BLaER1 (cell line): ENCODE measurements around the gene PSD4.

Source experiments
- H3K27ac ChIP-seq: shearing (Covaris generic); formaldehyde crosslinking; 2 replicates; pipeline ENCODE4 v1.8.1; 2022
- H3K27me3 ChIP-seq: shearing (Covaris generic); formaldehyde crosslinking; 2 replicates; pipeline ENCODE4 v1.8.1; 2022
- H3K36me3 ChIP-seq: shearing (Covaris generic); formaldehyde crosslinking; 2 replicates; pipeline ENCODE4 v1.8.1; 2022
- H3K4me1 ChIP-seq: shearing (Covaris generic); formaldehyde crosslinking; 2 replicates; pipeline ENCODE4 v1.8.1; 2022
- H3K4me2 ChIP-seq: shearing (Covaris generic); formaldehyde crosslinking; 2 replicates; pipeline ENCODE4 v1.8.1; 2022
- H3K4me3 ChIP-seq: shearing (Covaris generic); formaldehyde crosslinking; 2 replicates; pipeline ENCODE4 v1.8.1; 2022
- H3K9ac ChIP-seq: shearing (Covaris generic); formaldehyde crosslinking; 2 replicates; pipeline ENCODE4 v1.8.1; 2022
- H3K9me3 ChIP-seq: shearing (Covaris generic); formaldehyde crosslinking; 2 replicates; pipeline ENCODE4 v1.8.1; 2022
- H4K20me1 ChIP-seq: shearing (Covaris generic); formaldehyde crosslinking; 2 replicates; pipeline ENCODE4 v1.8.1; 2022
- Cebpa-rat ChIP-seq: shearing (Covaris generic); IDR thresholded peaks from 2 replicates; pipeline ENCODE4 v1.8.1; 2022

The PSD4 gene

GRCh38 chr2:113183703-113184102 is 9.9 kb downstream of the PSD4 start:
- H3K27me3 ChIP-seq = no peaks in the 10 kb centered on the region
- no peak for TF ChIP-seq Cebpa-rat
- H3K36me3 ChIP-seq = peaks cover 53% of the 10 kb centered on the region
- no peaks in the 10 kb centered on the region for H3K9me3 ChIP-seq
- H3K27ac ChIP-seq = no peak overlapping the region
- H3K9ac ChIP-seq = no peak overlapping the region
- H3K4me3 ChIP-seq = no peak overlapping the region
- H4K20me1 ChIP-seq = peaks cover 80% of the 10 kb centered on the region
- no peak overlapping the region for H3K4me2 ChIP-seq
- peaks cover 42% of the 10 kb centered on the region for H3K4me1 ChIP-seq

GRCh38 chr2:113184531-113185230 is 10.9 kb downstream of the PSD4 start:
- Histone ChIP-seq H3K27ac (no peak overlapping the region), H3K9ac (no peak overlapping the region), H3K4me3 (no peak overlapping the region), H3K27me3 (no peaks in the 10 kb centered on the region), H3K4me2 (no peak overlapping the region), H4K20me1 (peaks cover 70% of the 10 kb centered on the region), H3K4me1 (peaks cover 32% of the 10 kb centered on the region), H3K9me3 (no peaks in the 10 kb centered on the region), H3K36me3 (peaks cover 53% of the 10 kb centered on the region)
- TF ChIP-seq Cebpa-rat = no peak

GRCh38 chr2:113185664-113186432 is 12.1 kb downstream of the PSD4 start:
- Histone ChIP-seq H4K20me1 (peaks cover 67% of the 10 kb centered on the region), H3K4me2 (no peak overlapping the region), H3K9ac (no peak overlapping the region), H3K4me3 (no peak overlapping the region), H3K9me3 (no peaks in the 10 kb centered on the region), H3K36me3 (peaks cover 54% of the 10 kb centered on the region), H3K4me1 (peaks cover 21% of the 10 kb centered on the region), H3K27me3 (no peaks in the 10 kb centered on the region), H3K27ac (0 out of 2 replicates have a peak overlapping the region, but pooled peaks have one; percentile 4)
- no peak for TF ChIP-seq Cebpa-rat

- Histone ChIP-seq H3K9ac (no peak overlapping the region), H3K4me2 (no peak overlapping the region), H3K27ac (no peak overlapping the region), H3K27me3 (no peaks in the 10 kb centered on the region), H3K36me3 (peaks cover 59% of the 10 kb centered on the region), H3K4me1 (peaks cover 15% of the 10 kb centered on the region), H3K9me3 (no peaks in the 10 kb centered on the region), H3K4me3 (no peak overlapping the region), H4K20me1 (peaks cover 67% of the 10 kb centered on the region)
- TF ChIP-seq Cebpa-rat = no peak
Observed at GRCh38 chr2:113186433-113186796, 12.6 kb downstream of the PSD4 start.

GRCh38 chr2:113187771-113188170 is 14.0 kb downstream of the PSD4 start:
- Histone ChIP-seq H3K36me3 (peaks cover 66% of the 10 kb centered on the region), H3K4me2 (no peak overlapping the region), H3K9ac (no peak overlapping the region), H3K4me3 (no peak overlapping the region), H3K27ac (no peak overlapping the region), H4K20me1 (peaks cover 53% of the 10 kb centered on the region), H3K4me1 (peaks cover 2% of the 10 kb centered on the region), H3K27me3 (no peaks in the 10 kb centered on the region), H3K9me3 (no peaks in the 10 kb centered on the region)
- TF ChIP-seq Cebpa-rat = no peak

- no peak for TF ChIP-seq Cebpa-rat
- no peaks in the 10 kb centered on the region for H3K4me1 ChIP-seq
- no peak overlapping the region for H3K27ac ChIP-seq
- H3K4me3 ChIP-seq = no peak overlapping the region
- no peak overlapping the region for H3K4me2 ChIP-seq
- peaks cover 28% of the 10 kb centered on the region; the same call in 1 of the 2 replicates for H4K20me1 ChIP-seq
- H3K27me3 ChIP-seq = no peaks in the 10 kb centered on the region
- peaks cover 70% of the 10 kb centered on the region for H3K36me3 ChIP-seq
- no peaks in the 10 kb centered on the region for H3K9me3 ChIP-seq
- no peak overlapping the region for H3K9ac ChIP-seq
Observed at GRCh38 chr2:113190871-113191270, 17.1 kb downstream of the PSD4 start.

- H3K27me3 ChIP-seq = no peaks in the 10 kb centered on the region
- no peak overlapping the region for H3K4me2 ChIP-seq
- H3K36me3 ChIP-seq = peaks cover 70% of the 10 kb centered on the region
- H3K4me3 ChIP-seq = no peak overlapping the region
- H4K20me1 ChIP-seq = peaks cover 26% of the 10 kb centered on the region; the same call in 1 of the 2 replicates
- no peak overlapping the region for H3K9ac ChIP-seq
- no peaks in the 10 kb centered on the region for H3K9me3 ChIP-seq
- no peak overlapping the region for H3K27ac ChIP-seq
- no peaks in the 10 kb centered on the region for H3K4me1 ChIP-seq
- TF ChIP-seq Cebpa-rat = no peak
Observed at GRCh38 chr2:113192459-113193100, 18.8 kb downstream of the PSD4 start.

- Histone ChIP-seq H3K4me1 (peaks cover 15% of the 10 kb centered on the region; the same call in 1 of the 2 replicates), H3K9me3 (no peaks in the 10 kb centered on the region), H3K27me3 (no peaks in the 10 kb centered on the region), H4K20me1 (peaks cover 9% of the 10 kb centered on the region; the same call in 1 of the 2 replicates), H3K9ac (no peak overlapping the region), H3K27ac (no peak overlapping the region), H3K4me3 (no peak overlapping the region), H3K36me3 (peaks cover 93% of the 10 kb centered on the region), H3K4me2 (no peak overlapping the region)
- TF ChIP-seq Cebpa-rat = no peak
Observed at GRCh38 chr2:113195923-113196501, 22.2 kb downstream of the PSD4 start.

GRCh38 chr2:113196839-113197238 is 23.1 kb downstream of the PSD4 start:
- no peak overlapping the region for H3K27ac ChIP-seq
- no peak for TF ChIP-seq Cebpa-rat
- H3K36me3 ChIP-seq = peaks cover 94% of the 10 kb centered on the region
- no peaks in the 10 kb centered on the region for H3K27me3 ChIP-seq
- H3K9ac ChIP-seq = no peak overlapping the region
- H4K20me1 ChIP-seq = peaks cover 5% of the 10 kb centered on the region; the same call in 1 of the 2 replicates
- H3K4me3 ChIP-seq = no peak overlapping the region
- H3K4me2 ChIP-seq = no peak overlapping the region
- peaks cover 24% of the 10 kb centered on the region for H3K4me1 ChIP-seq
- no peaks in the 10 kb centered on the region for H3K9me3 ChIP-seq
